Osteoblast (primary cell): ENCODE measurements around the gene NACA2. TPM values are rescaled to one million over a fixed set of nuclear protein-coding genes. Genes with fewer than 3 reads are reported as not detected.

Source experiments
- DNase-seq: peaks from one replicate; pipeline ENCODE4 v3.0.0; 2011; ENCODE audit warnings: low spot score, mixed read lengths; ENCODE audit not compliant: insufficient read length; ENCODE audit errors: missing footprints
- H2AFZ ChIP-seq: 2 replicates; pipeline ENCODE4 v1.6.0; 2011; ENCODE audit warnings: mild to moderate bottlenecking, low read length
- H3K27ac ChIP-seq: 2 replicates; pipeline ENCODE4 v1.5.1; 2011; ENCODE audit warnings: mild to moderate bottlenecking, low read depth, low read length, moderate library complexity
- H3K27me3 ChIP-seq: 2 replicates; pipeline ENCODE4 v1.6.0; 2012; ENCODE audit warnings: mild to moderate bottlenecking, control low read depth, inconsistent platforms, low read length, moderate library complexity; ENCODE audit not compliant: insufficient read depth
- H3K36me3 ChIP-seq: 2 replicates; pipeline ENCODE4 v1.5.1; 2011; ENCODE audit warnings: mild to moderate bottlenecking, low read length, control low read depth, moderate library complexity; ENCODE audit not compliant: insufficient read depth
- H3K4me1 ChIP-seq: 2 replicates; pipeline ENCODE4 v1.5.1; 2011; ENCODE audit warnings: mild to moderate bottlenecking, low read length, control low read depth, moderate library complexity; ENCODE audit not compliant: insufficient read depth
- H3K4me2 ChIP-seq: 2 replicates; pipeline ENCODE4 v1.6.0; 2011; ENCODE audit warnings: mild to moderate bottlenecking, low read length; ENCODE audit not compliant: insufficient read depth
- H3K4me3 ChIP-seq: fragments of 200-600 bp; sonication (generic); 3 replicates; pipeline ENCODE4 v1.5.1; 2012; ENCODE audit warnings: mild to moderate bottlenecking, low read length, inconsistent platforms; ENCODE audit not compliant: insufficient read depth
- H3K79me2 ChIP-seq: 2 replicates; pipeline ENCODE4 v1.6.0; 2012; ENCODE audit warnings: mild to moderate bottlenecking, low read length, control low read depth, inconsistent platforms; ENCODE audit not compliant: insufficient read depth
- H3K9me3 ChIP-seq: 2 replicates; pipeline ENCODE4 v1.5.1; 2011; ENCODE audit warnings: low read depth, low read length, control low read depth
- H4K20me1 ChIP-seq: 2 replicates; pipeline ENCODE4 v1.6.0; 2012; ENCODE audit warnings: mild to moderate bottlenecking, low read length, control low read depth; ENCODE audit not compliant: insufficient read depth
- total RNA-seq: library from RNA; depleted of rRNA; stranded (reverse); fragments of >200 nt; gene quantifications from 2 replicates; pipeline ENCODE4 v1.2.3, GENCODE V29; 2012
- TF ChIP-seq, protein P1 (sequence below): IDR thresholded peaks from 2 replicates; pipeline ENCODE4 v1.5.1; 2011; ENCODE audit warnings: mild to moderate bottlenecking, low read depth, low read length, moderate library complexity; ENCODE audit errors: extremely low read depth

Gene NACA2
- total RNA-seq, 1 donor: under 0.01 TPM

DNA sequence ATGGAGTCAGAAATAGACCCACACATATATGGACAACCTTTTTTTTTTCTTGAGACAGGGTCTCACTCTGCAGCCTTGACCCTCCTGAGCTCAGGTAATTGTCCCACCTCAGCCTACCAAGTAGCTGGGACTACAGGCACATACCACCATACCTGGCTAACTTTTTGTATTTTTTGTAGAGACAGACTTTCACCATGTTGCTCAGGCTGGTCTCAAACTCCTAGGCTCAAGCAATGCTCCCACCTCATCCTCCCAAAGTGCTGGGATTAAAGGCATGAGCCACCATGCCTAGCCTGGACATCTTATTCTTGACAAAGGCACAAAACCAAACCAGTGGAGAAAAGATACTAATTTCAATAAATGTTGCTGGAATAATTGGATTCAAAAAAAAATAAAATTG is 14.7 kb upstream of the NACA2 start:
- Histone ChIP-seq H3K79me2 (no peaks in the 10 kb centered on the region), H4K20me1 (no peaks in the 10 kb centered on the region), H3K4me3 (no peak overlapping the region)

DNA sequence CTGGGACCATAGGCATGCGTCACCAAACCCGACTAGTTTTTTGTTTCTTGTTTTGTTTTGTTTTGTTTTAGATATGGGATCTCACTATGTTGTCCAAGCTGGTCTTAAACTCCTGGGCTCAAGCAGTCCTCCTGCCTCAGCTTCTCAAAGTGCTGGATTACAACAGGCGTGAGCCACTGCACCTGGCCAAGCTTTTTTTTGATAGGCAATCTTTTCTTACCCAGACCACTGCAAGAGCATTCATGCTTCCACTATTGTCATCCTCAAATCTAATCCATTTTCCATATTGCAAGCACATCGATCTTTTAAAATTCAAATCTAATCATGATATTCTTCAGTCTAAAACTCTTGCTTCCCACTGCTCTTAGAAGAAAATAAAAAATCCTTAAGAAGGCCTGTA is 10.3 kb upstream of the NACA2 start:
- Histone ChIP-seq H3K27ac (no peak overlapping the region), H4K20me1 (no peaks in the 10 kb centered on the region), H3K4me1 (no peaks in the 10 kb centered on the region), H3K4me3 (no peak overlapping the region), H3K9me3 (no peaks in the 10 kb centered on the region), H3K79me2 (no peaks in the 10 kb centered on the region), H2AFZ (no peak overlapping the region), H3K4me2 (no peak overlapping the region), H3K36me3 (no peaks in the 10 kb centered on the region), H3K27me3 (peaks cover 51% of the 10 kb centered on the region)
- TF ChIP-seq, protein P1, sequence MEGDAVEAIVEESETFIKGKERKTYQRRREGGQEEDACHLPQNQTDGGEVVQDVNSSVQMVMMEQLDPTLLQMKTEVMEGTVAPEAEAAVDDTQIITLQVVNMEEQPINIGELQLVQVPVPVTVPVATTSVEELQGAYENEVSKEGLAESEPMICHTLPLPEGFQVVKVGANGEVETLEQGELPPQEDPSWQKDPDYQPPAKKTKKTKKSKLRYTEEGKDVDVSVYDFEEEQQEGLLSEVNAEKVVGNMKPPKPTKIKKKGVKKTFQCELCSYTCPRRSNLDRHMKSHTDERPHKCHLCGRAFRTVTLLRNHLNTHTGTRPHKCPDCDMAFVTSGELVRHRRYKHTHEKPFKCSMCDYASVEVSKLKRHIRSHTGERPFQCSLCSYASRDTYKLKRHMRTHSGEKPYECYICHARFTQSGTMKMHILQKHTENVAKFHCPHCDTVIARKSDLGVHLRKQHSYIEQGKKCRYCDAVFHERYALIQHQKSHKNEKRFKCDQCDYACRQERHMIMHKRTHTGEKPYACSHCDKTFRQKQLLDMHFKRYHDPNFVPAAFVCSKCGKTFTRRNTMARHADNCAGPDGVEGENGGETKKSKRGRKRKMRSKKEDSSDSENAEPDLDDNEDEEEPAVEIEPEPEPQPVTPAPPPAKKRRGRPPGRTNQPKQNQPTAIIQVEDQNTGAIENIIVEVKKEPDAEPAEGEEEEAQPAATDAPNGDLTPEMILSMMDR: no peak
- DNase-seq: no peak

More for the DNA sequence above, 14.7 kb upstream of the NACA2 start:
- no peaks in the 10 kb centered on the region for H3K36me3 ChIP-seq
- H2AFZ ChIP-seq: no peak overlapping the region
- TF ChIP-seq, protein P1: no peak
- peaks cover 14% of the 10 kb centered on the region for H3K27me3 ChIP-seq
- H3K27ac ChIP-seq: no peak overlapping the region
- no peak for DNase-seq
- H3K4me2 ChIP-seq: no peak overlapping the region
- H3K4me1 ChIP-seq: no peaks in the 10 kb centered on the region
- H3K9me3 ChIP-seq: no peaks in the 10 kb centered on the region

DNA sequence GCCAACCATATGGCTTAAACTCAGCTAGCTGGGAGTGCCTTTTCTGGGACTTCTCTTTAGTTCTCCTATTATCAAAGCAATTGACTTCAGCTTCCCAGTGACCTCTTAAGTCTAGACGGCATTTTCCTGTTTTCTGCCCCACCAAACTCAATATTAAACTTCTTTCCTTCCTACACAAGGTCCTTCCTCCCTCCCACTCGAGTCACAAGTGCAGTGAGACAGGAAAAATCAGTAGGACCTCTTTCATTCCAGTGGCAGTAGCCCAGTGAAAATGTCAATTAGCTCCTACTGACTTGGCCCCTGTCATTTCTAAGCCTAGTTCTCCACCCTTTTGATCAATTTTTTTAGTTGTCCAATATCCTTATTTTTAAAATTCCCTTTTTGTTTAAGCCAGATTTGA is 9.6 kb upstream of the NACA2 start:
- Histone ChIP-seq H3K27me3 (peaks cover 58% of the 10 kb centered on the region), H3K27ac (no peak overlapping the region), H3K4me3 (no peak overlapping the region), H3K36me3 (no peaks in the 10 kb centered on the region), H2AFZ (no peak overlapping the region), H3K9me3 (no peaks in the 10 kb centered on the region), H3K4me2 (no peak overlapping the region), H3K4me1 (no peaks in the 10 kb centered on the region), H4K20me1 (no peaks in the 10 kb centered on the region), H3K79me2 (no peaks in the 10 kb centered on the region)
- DNase-seq: no peak
- TF ChIP-seq, protein P1: no peak

DNA sequence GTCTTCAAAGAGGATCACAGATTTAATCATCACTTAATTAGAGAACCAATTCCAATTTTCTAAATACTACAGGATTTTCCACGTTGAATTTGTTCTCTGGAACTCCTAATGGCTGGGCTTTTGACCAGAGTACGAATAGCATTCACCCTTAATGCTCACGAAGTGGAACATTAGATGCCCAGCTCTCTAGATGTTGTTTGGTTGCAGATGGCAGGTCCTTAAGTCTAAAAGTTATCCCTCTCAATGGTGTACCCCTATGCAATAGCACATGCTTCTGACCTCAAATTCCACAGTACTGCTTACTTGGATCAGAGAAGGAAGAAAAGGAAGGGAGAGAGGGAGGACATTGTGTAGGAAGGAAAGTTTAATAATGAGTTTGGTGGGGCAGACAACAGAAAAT is 8.6 kb upstream of the NACA2 start:
- Histone ChIP-seq H3K79me2 (no peaks in the 10 kb centered on the region), H3K4me2 (no peak overlapping the region), H3K36me3 (no peaks in the 10 kb centered on the region), H3K27me3 (peaks cover 67% of the 10 kb centered on the region), H3K4me3 (no peak overlapping the region), H3K4me1 (no peaks in the 10 kb centered on the region), H3K27ac (no peak overlapping the region), H4K20me1 (no peaks in the 10 kb centered on the region), H2AFZ (no peak overlapping the region), H3K9me3 (no peaks in the 10 kb centered on the region)
- no peak for DNase-seq
- TF ChIP-seq, protein P1: no peak
